Measurements from ENCODE around the gene OR4F15. TPM values are rescaled to one million over a fixed set of nuclear protein-coding genes. Genes with fewer than 3 reads are reported as not detected.
"Not testable (repeated sequence)": the region's sequence is repeated elsewhere in the genome, so short reads cannot be mapped to it uniquely, and the experiment has no call there.

Gene OR4F15
- total RNA-seq: not detected in 2 replicates
- not detected in 2 replicates for polyA plus RNA-seq
- not detected in 2 replicates for polyA plus RNA-seq (2011; cell fraction: cytosol; rRNA removed)
- not detected in 2 replicates for polyA plus RNA-seq (2011; cell fraction: nucleus; rRNA removed)
- not detected in 2 replicates for polyA plus RNA-seq (2012)
- polyA minus RNA-seq: not detected in 2 replicates
- polyA minus RNA-seq (2011; cell fraction: cytosol; rRNA and poly(A)+ RNA removed): not detected
- polyA minus RNA-seq (2011; cell fraction: nucleus; rRNA and poly(A)+ RNA removed): not detected in 2 replicates
- percentile 9 among the genes with signal in this experiment for Bru-seq, nascent RNA
- BruChase-seq, experiment 1, labeled RNA remaining after a 6-hour chase: not detected
- BruChase-seq, experiment 2, labeled RNA remaining after a 2-hour chase: not detected
- long read RNA-seq: 0 reads

DNA sequence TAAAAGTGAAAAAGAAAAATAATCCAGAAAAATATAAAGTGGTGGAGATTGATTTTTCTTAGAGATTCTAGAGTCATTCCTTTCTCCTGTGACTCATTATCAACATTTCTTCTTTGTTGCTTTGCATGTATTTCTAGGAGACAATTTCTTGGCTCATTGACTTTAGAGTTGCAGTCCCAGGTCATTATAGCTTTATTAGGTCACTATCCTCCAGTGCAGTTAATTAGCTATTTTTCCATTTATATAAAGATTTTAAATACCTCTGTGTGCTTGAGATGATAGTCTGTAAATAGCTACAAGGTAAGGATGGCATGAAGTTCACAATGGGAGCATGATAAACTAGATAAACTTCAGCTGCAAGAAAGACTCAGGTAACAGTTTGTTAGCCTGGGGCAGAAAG is at the start of gene OR4F15:
TSS of gene OR4F15 (plus strand) at position 301 of the 400 bp plus-strand sequence. CDS start 5,985 bp downstream, outside the sequence.
- no TSS peak for BruUV-seq (replicated peaks)
- H3K9me1 ChIP-seq (replicated peaks; ENCODE audit: control insufficient read depth, extremely low read depth, insufficient read depth, low read length): no peaks in the 10 kb centered on the region
- DNase-seq (ENCODE audit: low read depth, low spot score) (no peak), FAIRE-seq (no peak)
- ChIA-PET POLR2A (no interaction called here), CTCF (no interaction called here)
- intact Hi-C loops (cut with micrococcal nuclease): no loop called here
- no peaks in the 10 kb centered on the region for H3K9me3 ChIP-seq (replicated peaks; ENCODE audit: control insufficient read depth, insufficient read depth, low read length)
- H3K27ac ChIP-seq (ENCODE audit: insufficient read depth, low read depth, low read length): no peak within 1 kb of the TSS
- H3K27me3 ChIP-seq (ENCODE audit: control insufficient read depth in 2 of 2, insufficient read depth in 2 of 2, low read length in 2 of 2): no peaks in the 10 kb centered on the region
- H3K36me3 ChIP-seq (ENCODE audit: control insufficient read depth in 2 of 2, extremely low read depth in 1 of 2, insufficient read depth in 2 of 2, low read length in 2 of 2): no peaks in the 10 kb centered on the region
- H4K20me1 ChIP-seq (replicated peaks; ENCODE audit: control insufficient read depth, extremely low read depth, insufficient read depth, low read length): no peaks in the 10 kb centered on the region
- H3K4me2 ChIP-seq (ENCODE audit: insufficient read depth, low read length): no peak within 1 kb of the TSS
- no peaks in the 10 kb centered on the region for H3K79me2 ChIP-seq (ENCODE audit: control insufficient read depth, insufficient read depth, low read length)
- TF ChIP-seq GATA2 (IDR thresholded peaks at IDR 0.05; ENCODE audit: insufficient read depth, insufficient read length, low read depth, low read length): no peak
- H3K9ac ChIP-seq (replicated peaks; ENCODE audit: extremely low read depth, insufficient read depth, low read length): no peak within 1 kb of the TSS
- no peaks in the 10 kb centered on the region for H3K4me1 ChIP-seq (ENCODE audit: control insufficient read depth, extremely low read depth, insufficient read depth, low read length)
- dilution Hi-C loops (cut with MboI; ENCODE audit: extremely low pct_ligation_motif_present, low sequenced_read_pairs): no loop called here
- no peak within 1 kb of the TSS for H3K4me3 ChIP-seq (replicated peaks in 1 of 3; ENCODE audit: insufficient read depth in 1 of 3, low read depth in 1 of 3, low read length in 3 of 3)
- H2AFZ ChIP-seq (ENCODE audit: low read depth, low read length): no peak within 1 kb of the TSS

DNA sequence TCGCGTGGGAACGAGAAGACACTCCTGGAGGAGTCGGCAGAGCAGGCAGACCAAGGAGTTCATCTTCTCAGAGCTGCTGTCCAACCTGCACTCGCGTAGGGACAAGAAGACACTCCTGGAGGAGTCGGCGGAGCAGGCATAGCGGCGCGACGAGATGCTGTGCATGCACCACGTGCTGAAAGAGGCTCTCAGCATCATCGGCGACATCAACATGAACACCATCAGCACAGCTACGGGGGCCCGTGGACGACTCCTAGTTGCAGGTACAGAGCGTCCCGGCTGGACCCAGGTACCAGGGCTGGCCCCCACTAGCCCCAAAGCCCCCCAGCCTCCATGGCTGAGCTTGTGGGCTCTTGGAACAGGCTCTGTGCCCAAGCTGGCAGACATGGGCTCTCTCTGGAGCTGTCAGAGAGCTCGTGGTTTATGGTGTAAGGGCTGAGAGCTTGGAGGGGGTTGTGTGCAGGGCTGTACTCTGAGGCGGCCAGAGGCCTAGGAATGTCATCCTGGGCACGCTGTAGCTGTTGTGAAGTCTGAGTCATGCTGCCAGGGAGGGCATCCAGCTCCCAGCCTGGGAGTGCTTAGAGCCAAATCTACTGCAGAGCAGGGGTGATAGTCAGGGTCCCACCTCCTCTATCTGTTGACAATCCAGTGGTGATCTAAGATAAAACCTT is 47.2 kb upstream of the OR4F15 start:
- H3K9me1 ChIP-seq (replicated peaks; ENCODE audit: control insufficient read depth, extremely low read depth, insufficient read depth, low read length); CTCF ChIA-PET; H3K4me3 ChIP-seq (replicated peaks in 1 of 3; ENCODE audit: insufficient read depth in 1 of 3, low read depth in 1 of 3, low read length in 3 of 3); dilution Hi-C loops (cut with MboI; ENCODE audit: extremely low pct_ligation_motif_present, low sequenced_read_pairs); H3K9ac ChIP-seq (replicated peaks; ENCODE audit: extremely low read depth, insufficient read depth, low read length); H4K20me1 ChIP-seq (replicated peaks; ENCODE audit: control insufficient read depth, extremely low read depth, insufficient read depth, low read length); H3K27ac ChIP-seq (ENCODE audit: insufficient read depth, low read depth, low read length); H3K4me2 ChIP-seq (ENCODE audit: insufficient read depth, low read length); H3K27me3 ChIP-seq (ENCODE audit: control insufficient read depth in 2 of 2, insufficient read depth in 2 of 2, low read length in 2 of 2); H3K4me1 ChIP-seq (ENCODE audit: control insufficient read depth, extremely low read depth, insufficient read depth, low read length); FAIRE-seq; H3K36me3 ChIP-seq (ENCODE audit: control insufficient read depth in 2 of 2, extremely low read depth in 1 of 2, insufficient read depth in 2 of 2, low read length in 2 of 2); H3K9me3 ChIP-seq (replicated peaks; ENCODE audit: control insufficient read depth, insufficient read depth, low read length); POLR2A ChIA-PET; H2AFZ ChIP-seq (ENCODE audit: low read depth, low read length); BruUV-seq (replicated peaks); DNase-seq (ENCODE audit: low read depth, low spot score); intact Hi-C loops (cut with micrococcal nuclease); H3K79me2 ChIP-seq (ENCODE audit: control insufficient read depth, insufficient read depth, low read length): not testable (repeated sequence)

DNA sequence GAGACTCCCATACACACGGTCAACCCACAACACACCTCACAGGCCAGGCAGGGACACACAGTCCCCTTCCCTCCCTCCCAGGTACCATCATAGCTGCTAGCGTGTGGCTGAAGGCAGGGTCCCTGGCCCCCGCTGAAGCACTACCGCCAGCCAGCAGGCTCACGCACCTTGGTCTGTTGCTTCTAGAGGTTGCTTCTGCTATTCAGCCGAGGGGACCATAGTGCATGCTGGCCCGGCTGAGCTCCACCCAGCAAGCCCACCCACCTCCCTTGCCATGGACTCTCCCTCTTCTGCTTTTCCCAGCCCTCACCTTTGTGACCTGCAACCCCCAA is 46.7 kb upstream of the OR4F15 start:
- H3K4me3 ChIP-seq (replicated peaks in 1 of 3; ENCODE audit: insufficient read depth in 1 of 3, low read depth in 1 of 3, low read length in 3 of 3); H3K27me3 ChIP-seq (ENCODE audit: control insufficient read depth in 2 of 2, insufficient read depth in 2 of 2, low read length in 2 of 2); H3K4me1 ChIP-seq (ENCODE audit: control insufficient read depth, extremely low read depth, insufficient read depth, low read length); H3K9me3 ChIP-seq (replicated peaks; ENCODE audit: control insufficient read depth, insufficient read depth, low read length); H3K4me2 ChIP-seq (ENCODE audit: insufficient read depth, low read length); POLR2A ChIA-PET; H3K79me2 ChIP-seq (ENCODE audit: control insufficient read depth, insufficient read depth, low read length); H3K9ac ChIP-seq (replicated peaks; ENCODE audit: extremely low read depth, insufficient read depth, low read length); H3K36me3 ChIP-seq (ENCODE audit: control insufficient read depth in 2 of 2, extremely low read depth in 1 of 2, insufficient read depth in 2 of 2, low read length in 2 of 2); intact Hi-C loops (cut with micrococcal nuclease); dilution Hi-C loops (cut with MboI; ENCODE audit: extremely low pct_ligation_motif_present, low sequenced_read_pairs); FAIRE-seq; CTCF ChIA-PET; DNase-seq (ENCODE audit: low read depth, low spot score); H3K27ac ChIP-seq (ENCODE audit: insufficient read depth, low read depth, low read length); H2AFZ ChIP-seq (ENCODE audit: low read depth, low read length); H4K20me1 ChIP-seq (replicated peaks; ENCODE audit: control insufficient read depth, extremely low read depth, insufficient read depth, low read length); H3K9me1 ChIP-seq (replicated peaks; ENCODE audit: control insufficient read depth, extremely low read depth, insufficient read depth, low read length); BruUV-seq (replicated peaks): not testable (repeated sequence)
